ENCODE results near the gene SPAG9. TPM values are rescaled to one million over a fixed set of nuclear protein-coding genes. Genes with fewer than 3 reads are reported as not detected.

The SPAG9 gene
- total and polyA plus RNA-seq, 2 donors from 2014 or later: 15.4 to 93.3 TPM

GRCh38 chr17:50986989-50987660, 133.5 kb downstream of the SPAG9 start:
- Histone ChIP-seq H3K36me3 (ENCODE audit: control insufficient read depth in 2 of 3, insufficient read depth in 3 of 3, low read length in 3 of 3) (peaks cover 10 to 57% (median 24%) of the 10 kb centered on the region in 3 donors), H3K9me3 (ENCODE audit: control insufficient read depth in 2 of 3, insufficient read depth in 1 of 3, low read length in 3 of 3) (no peaks in the 10 kb centered on the region), H3K4me1 (ENCODE audit: control insufficient read depth in 2 of 3, insufficient read depth in 2 of 3, low read depth in 1 of 3, low read length in 3 of 3) (no peaks in the 10 kb centered on the region), H3K9ac (ENCODE audit: low read length in 3 of 3) (no peak overlapping the region), H3K27ac (ENCODE audit: low read depth in 2 of 2, low read length in 2 of 2) (no peak overlapping the region), H3K27me3 (ENCODE audit: control insufficient read depth, insufficient read depth, low read length) (no peaks in the 10 kb centered on the region), H3K4me3 (ENCODE audit: low read length in 3 of 3) (no peak overlapping the region)
- intact Hi-C loops (cut with DNase I): no loop called here
- TF ChIP-seq CTCF (IDR thresholded peaks at IDR 0.05; ENCODE audit: borderline replicate concordance, extremely low read depth, insufficient read depth): no peak
- no peak for FAIRE-seq
- no peak for DNase-seq

GRCh38 chr17:50981279-50981678, 139.4 kb downstream of the SPAG9 start:
- Histone ChIP-seq H3K27me3 (ENCODE audit: control insufficient read depth, insufficient read depth, low read length) (no peaks in the 10 kb centered on the region), H3K4me3 (ENCODE audit: low read length in 3 of 3) (no peak overlapping the region), H3K36me3 (ENCODE audit: control insufficient read depth in 2 of 3, insufficient read depth in 3 of 3, low read length in 3 of 3) (peaks cover 6 to 68% (median 33%) of the 10 kb centered on the region in 3 donors), H3K9me3 (ENCODE audit: control insufficient read depth in 2 of 3, insufficient read depth in 1 of 3, low read length in 3 of 3) (no peaks in the 10 kb centered on the region), H3K4me1 (ENCODE audit: control insufficient read depth in 2 of 3, insufficient read depth in 2 of 3, low read depth in 1 of 3, low read length in 3 of 3) (peaks cover 0 to 4% (median 2%) of the 10 kb centered on the region in 3 donors), H3K27ac (ENCODE audit: low read depth in 2 of 2, low read length in 2 of 2) (no peak overlapping the region), H3K9ac (ENCODE audit: low read length in 3 of 3) (no peak overlapping the region)
- no peak for DNase-seq
- FAIRE-seq: no peak
- intact Hi-C loops (cut with DNase I): no loop called here
- no peak for TF ChIP-seq CTCF (IDR thresholded peaks at IDR 0.05; ENCODE audit: borderline replicate concordance, extremely low read depth, insufficient read depth)

- DNase-seq (no peak), FAIRE-seq (no peak)
- intact Hi-C loops (cut with DNase I): no loop called here
- Histone ChIP-seq H3K4me1 (ENCODE audit: control insufficient read depth in 2 of 3, insufficient read depth in 2 of 3, low read depth in 1 of 3, low read length in 3 of 3) (peaks cover 0 to 4% (median 2%) of the 10 kb centered on the region in 3 donors), H3K9ac (ENCODE audit: low read length in 3 of 3) (no peak overlapping the region), H3K27me3 (ENCODE audit: control insufficient read depth, insufficient read depth, low read length) (no peaks in the 10 kb centered on the region), H3K27ac (ENCODE audit: low read depth in 2 of 2, low read length in 2 of 2) (no peak overlapping the region), H3K36me3 (ENCODE audit: control insufficient read depth in 2 of 3, insufficient read depth in 3 of 3, low read length in 3 of 3) (peaks cover 12 to 66% (median 33%) of the 10 kb centered on the region in 3 donors), H3K9me3 (ENCODE audit: control insufficient read depth in 2 of 3, insufficient read depth in 1 of 3, low read length in 3 of 3) (no peaks in the 10 kb centered on the region), H3K4me3 (ENCODE audit: low read length in 3 of 3) (no peak overlapping the region)
- TF ChIP-seq CTCF (IDR thresholded peaks at IDR 0.05; ENCODE audit: borderline replicate concordance, extremely low read depth, insufficient read depth): no peak
Measured at GRCh38 chr17:50979524-50979927, 141.1 kb downstream of the SPAG9 start.
